ENCODE data around the gene NECTIN2. TPM values are rescaled to one million over a fixed set of nuclear protein-coding genes. Genes with fewer than 3 reads are reported as not detected.

The NECTIN2 gene
- total and polyA plus RNA-seq, 2 donors (not counting 1 experiment from before 2014, with no cell fraction given): 0.15 to 0.32 TPM

DNA sequence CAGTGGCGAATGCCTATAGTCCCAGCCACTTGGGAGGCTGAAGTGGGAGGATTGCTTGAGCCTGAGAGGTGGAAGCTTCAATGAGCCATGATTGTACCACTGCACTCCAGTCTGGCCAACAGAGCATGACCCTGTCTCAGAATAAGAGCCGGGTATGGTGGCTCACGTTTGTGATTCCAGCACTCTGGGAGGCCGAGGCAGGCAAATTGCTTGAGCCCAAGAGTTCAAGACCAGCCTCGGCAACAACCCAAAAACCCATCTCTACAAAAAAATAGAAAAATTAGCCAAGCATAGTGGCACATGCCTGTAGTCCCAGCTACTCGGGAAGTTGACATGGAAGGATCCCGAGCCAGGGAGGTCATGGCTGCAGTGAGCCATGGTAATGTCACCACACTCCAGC, 5.3 kb upstream of the NECTIN2 start:
- Mint-ChIP-seq H3K4me3 (no peak overlapping the region), H3K9me3 (ENCODE audit: insufficient read depth) (peaks cover 3% of the 10 kb centered on the region), H3K4me1 (peaks cover 11% of the 10 kb centered on the region), H3K27me3 (peaks cover 9% of the 10 kb centered on the region), H3K27ac (no peak overlapping the region)
- ChIA-PET POLR2A (no interaction called here), CTCF (interaction anchor here (0.7 kb wide), 2 partner anchors 9 to 112 kb away, joined by 3 to 4 read pairs; no protein-coding TSS in a partner anchor)
- intact Hi-C loops (cut with micrococcal nuclease): loop anchor here (10.0 kb wide), 3 partner anchors 66 to 186 kb away; partner anchors contain the start of gene CBLC
- Histone ChIP-seq H3K4me2 (replicated peaks; ENCODE audit: low read depth, low read length, poor library complexity, severe bottlenecking) (no peak overlapping the region), H2AFZ (ENCODE audit: insufficient read depth, low read depth, low read length, poor library complexity, severe bottlenecking) (no peak overlapping the region), H3K27me3 (replicated peaks in 1 of 4; ENCODE audit: control extremely low read depth in 1 of 4, control insufficient read depth in 3 of 4, insufficient read depth in 4 of 4, low read length in 3 of 4) (peaks cover 0 to 10% (median 4%) of the 10 kb centered on the region in 4 experiments), H3K9me3 (ENCODE audit: control extremely low read depth in 1 of 3, control insufficient read depth in 2 of 3, insufficient read depth in 1 of 3, low read length in 2 of 3) (peaks cover 0 to 4% (median 0%) of the 10 kb centered on the region in 3 donors), H3K4me1 (ENCODE audit: control insufficient read depth in 2 of 2, insufficient read depth in 2 of 2, low read length in 2 of 2) (peaks cover 10 to 11% of the 10 kb centered on the region in 2 donors), H4K20me1 (ENCODE audit: control insufficient read depth, insufficient read depth, low read length, poor library complexity, severe bottlenecking) (no peaks in the 10 kb centered on the region), H3K36me3 (replicated peaks in 1 of 2; ENCODE audit: control extremely low read depth in 1 of 2, control insufficient read depth in 1 of 2, extremely low read depth in 1 of 2, insufficient read depth in 2 of 2, low read length in 1 of 2) (no peaks in the 10 kb centered on the region), H3K4me3 (ENCODE audit: control extremely low read depth in 1 of 5, extremely low read depth in 1 of 5, insufficient read depth in 1 of 5, low read depth in 2 of 5, low read length in 4 of 5) (no peak overlapping the region), H3K79me2 (ENCODE audit: control insufficient read depth, insufficient read depth, low read length) (no peaks in the 10 kb centered on the region), H3K9ac (ENCODE audit: low read length) (no peak overlapping the region), H3K27ac (ENCODE audit: low read length in 2 of 2) (no peak overlapping the region)
- no peak for DNase-seq
- 66% methylated on average over 5 of the region's 7 CpGs for WGBS (ENCODE audit: insufficient coverage)
- no peak for TF ChIP-seq EZH2 (IDR thresholded peaks at IDR 0.05; ENCODE audit: borderline replicate concordance, insufficient read depth, low read depth, low read length, poor library complexity, severe bottlenecking)
- TF ChIP-seq, protein P1, sequence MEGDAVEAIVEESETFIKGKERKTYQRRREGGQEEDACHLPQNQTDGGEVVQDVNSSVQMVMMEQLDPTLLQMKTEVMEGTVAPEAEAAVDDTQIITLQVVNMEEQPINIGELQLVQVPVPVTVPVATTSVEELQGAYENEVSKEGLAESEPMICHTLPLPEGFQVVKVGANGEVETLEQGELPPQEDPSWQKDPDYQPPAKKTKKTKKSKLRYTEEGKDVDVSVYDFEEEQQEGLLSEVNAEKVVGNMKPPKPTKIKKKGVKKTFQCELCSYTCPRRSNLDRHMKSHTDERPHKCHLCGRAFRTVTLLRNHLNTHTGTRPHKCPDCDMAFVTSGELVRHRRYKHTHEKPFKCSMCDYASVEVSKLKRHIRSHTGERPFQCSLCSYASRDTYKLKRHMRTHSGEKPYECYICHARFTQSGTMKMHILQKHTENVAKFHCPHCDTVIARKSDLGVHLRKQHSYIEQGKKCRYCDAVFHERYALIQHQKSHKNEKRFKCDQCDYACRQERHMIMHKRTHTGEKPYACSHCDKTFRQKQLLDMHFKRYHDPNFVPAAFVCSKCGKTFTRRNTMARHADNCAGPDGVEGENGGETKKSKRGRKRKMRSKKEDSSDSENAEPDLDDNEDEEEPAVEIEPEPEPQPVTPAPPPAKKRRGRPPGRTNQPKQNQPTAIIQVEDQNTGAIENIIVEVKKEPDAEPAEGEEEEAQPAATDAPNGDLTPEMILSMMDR (IDR thresholded peaks at IDR 0.05): no peak
- ATAC-seq (ENCODE audit: low read depth): no peak

DNA sequence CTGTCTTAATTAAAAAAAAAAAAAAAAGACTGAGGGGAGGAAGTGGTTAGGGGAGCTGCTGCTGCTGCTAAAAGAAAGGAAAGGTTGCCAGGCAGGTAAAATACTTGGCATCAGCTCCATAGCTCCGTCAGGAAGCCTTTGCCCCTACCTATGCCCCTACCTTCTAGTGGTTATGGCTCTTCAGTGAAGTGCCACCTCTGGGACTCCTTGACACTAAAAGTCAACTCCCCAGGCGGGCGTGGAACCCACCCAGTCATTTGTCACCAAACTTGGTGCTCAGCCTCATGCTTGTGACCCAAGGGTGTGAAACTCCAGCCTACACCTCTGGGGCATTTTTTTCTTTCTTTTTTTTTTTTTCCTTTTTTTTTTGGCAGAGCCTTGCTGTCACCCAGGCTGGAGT, 4.9 kb upstream of the NECTIN2 start:
- H3K27ac Mint-ChIP-seq: no peak overlapping the region
- H3K4me2 ChIP-seq (replicated peaks; ENCODE audit: low read depth, low read length, poor library complexity, severe bottlenecking): no peak overlapping the region
- peaks cover 3% of the 10 kb centered on the region for H3K9me3 Mint-ChIP-seq (ENCODE audit: insufficient read depth)
- H3K4me3 ChIP-seq (ENCODE audit: control extremely low read depth in 1 of 5, extremely low read depth in 1 of 5, insufficient read depth in 1 of 5, low read depth in 2 of 5, low read length in 4 of 5): no peak overlapping the region
- no peak for TF ChIP-seq EZH2 (IDR thresholded peaks at IDR 0.05; ENCODE audit: borderline replicate concordance, insufficient read depth, low read depth, low read length, poor library complexity, severe bottlenecking)
- TF ChIP-seq, protein P1 (IDR thresholded peaks at IDR 0.05): no peak
- H3K9me3 ChIP-seq (ENCODE audit: control extremely low read depth in 1 of 3, control insufficient read depth in 2 of 3, insufficient read depth in 1 of 3, low read length in 2 of 3): peaks cover 0 to 8% (median 0%) of the 10 kb centered on the region in 3 donors
- H3K27me3 Mint-ChIP-seq: peaks cover 9% of the 10 kb centered on the region
- peaks cover 13% of the 10 kb centered on the region for H3K4me1 Mint-ChIP-seq
- ChIA-PET POLR2A (no interaction called here), CTCF (no interaction called here)
- H3K27me3 ChIP-seq (replicated peaks in 1 of 4; ENCODE audit: control extremely low read depth in 1 of 4, control insufficient read depth in 3 of 4, insufficient read depth in 4 of 4, low read length in 3 of 4): peaks cover 0 to 13% (median 5%) of the 10 kb centered on the region in 4 experiments
- no peaks in the 10 kb centered on the region for H3K36me3 ChIP-seq (replicated peaks in 1 of 2; ENCODE audit: control extremely low read depth in 1 of 2, control insufficient read depth in 1 of 2, extremely low read depth in 1 of 2, insufficient read depth in 2 of 2, low read length in 1 of 2)
- ATAC-seq (ENCODE audit: low read depth) (no peak), DNase-seq (no peak)
- H4K20me1 ChIP-seq (ENCODE audit: control insufficient read depth, insufficient read depth, low read length, poor library complexity, severe bottlenecking): no peaks in the 10 kb centered on the region
- no peaks in the 10 kb centered on the region for H3K79me2 ChIP-seq (ENCODE audit: control insufficient read depth, insufficient read depth, low read length)
- no peak overlapping the region for H3K9ac ChIP-seq (ENCODE audit: low read length)
- H3K4me1 ChIP-seq (ENCODE audit: control insufficient read depth in 2 of 2, insufficient read depth in 2 of 2, low read length in 2 of 2): peaks cover 15% of the 10 kb centered on the region in 2 donors
- no peak overlapping the region for H3K27ac ChIP-seq (ENCODE audit: low read length in 2 of 2)
- H3K4me3 Mint-ChIP-seq: no peak overlapping the region
- intact Hi-C loops (cut with micrococcal nuclease): loop anchor here (10.0 kb wide), 3 partner anchors 66 to 186 kb away; partner anchors contain the start of gene CBLC
- 42% methylated on average over 2 of the region's 3 CpGs for WGBS (ENCODE audit: insufficient coverage)
- no peak overlapping the region for H2AFZ ChIP-seq (ENCODE audit: insufficient read depth, low read depth, low read length, poor library complexity, severe bottlenecking)

Data from B cell (primary cell).